GM12878 (cell line): Measurements from ENCODE around the gene HAGHL. TPM values are rescaled to one million over a fixed set of nuclear protein-coding genes. Genes with fewer than 3 reads are reported as not detected.
A peak's percentile ranks its signal among the peaks of the same experiment; 100 is the strongest.

ENCODE experiments used
- ATAC-seq: fragments of 200-7000 bp; cut with Tn5 transposase; 3 replicates; pipeline ENCODE4 v1.9.1; 2020; ENCODE audit warnings: mild to moderate bottlenecking, moderate library complexity
- BruUV-seq: library from RNA; stranded (reverse); fragments of 400-500 nt; replicated peaks from 2 replicates; lab custom pipeline; 2021; lab: Mats Ljungman, UMichigan
- CTCF ChIA-PET: fragments of 300-600 bp; sonication (Branson Sonifier 250); formaldehyde crosslinking; extraction: SDS; loops from one replicate; lab custom pipeline; 2021; ENCODE audit warnings: inconsistent platforms; lab: Yijun Ruan, JAX
- POLR2A ChIA-PET: fragments of 350-600 bp; formaldehyde crosslinking; extraction: SDS; loops from one replicate; lab custom pipeline; 2021; ENCODE audit warnings: inconsistent platforms; lab: Charles Lee
- RAD21 ChIA-PET: fragments of 300-600 bp; sonication (Branson Sonifier 250); formaldehyde crosslinking; loops from one replicate; lab custom pipeline; 2023; ENCODE audit warnings: antibody characterized with exemption; ENCODE audit not compliant: unreplicated experiment; lab: Charles Lee
- SMC1A ChIA-PET: fragments of 300-600 bp; sonication (Branson Sonifier 250); formaldehyde crosslinking; loops from one replicate; lab custom pipeline; 2023; ENCODE audit not compliant: unreplicated experiment, uncharacterized antibody; lab: Charles Lee
- DNase-seq: peaks from one replicate; pipeline ENCODE4 v3.0.0-alpha.2; 2011; ENCODE audit warnings: low read depth, low spot score
- FAIRE-seq: peaks from 3 replicates; lab custom pipeline; 2011; peaks lifted over from hg19 to GRCh38; lab: Jason Lieb, UNC
- H2AFZ ChIP-seq: 2 replicates; pipeline ENCODE4 v1.6.0; 2011; ENCODE audit warnings: low read depth, low read length, control low read depth; ENCODE audit not compliant: control insufficient read depth
- H3K27ac ChIP-seq: 2 replicates; pipeline ENCODE4 v1.5.1; 2011; ENCODE audit warnings: control low read depth; ENCODE audit not compliant: control insufficient read depth, insufficient read depth
- H3K27me3 ChIP-seq, 2 experiments: replicated peaks in 1 of 2; 2 replicates each; pipeline versions ENCODE4 v1.6.0 to v1.6.1; 2011; ENCODE audit warnings: low read length in 1 of 2; ENCODE audit not compliant: control insufficient read depth in 2 of 2, insufficient read depth in 2 of 2
- H3K36me3 ChIP-seq, 2 experiments: 2 replicates each; pipeline ENCODE4 v1.5.1; 2011; ENCODE audit warnings: low read length in 1 of 2; ENCODE audit not compliant: control insufficient read depth in 2 of 2, insufficient read depth in 2 of 2
- H3K4me1 ChIP-seq: 2 replicates; pipeline ENCODE4 v1.6.1; 2011; ENCODE audit warnings: mild to moderate bottlenecking, low read length, moderate library complexity, mixed read lengths; ENCODE audit not compliant: control insufficient read depth, insufficient read depth
- H3K4me2 ChIP-seq: 2 replicates; pipeline ENCODE4 v1.6.0; 2011; ENCODE audit warnings: control low read depth; ENCODE audit not compliant: control insufficient read depth, insufficient read depth
- H3K4me3 ChIP-seq: fragments of 200-600 bp; sonication (generic); 2 replicates; pipeline ENCODE4 v1.5.1; 2016
- H3K79me2 ChIP-seq: 2 replicates; pipeline ENCODE4 v1.6.0; 2011; ENCODE audit warnings: low read length; ENCODE audit not compliant: control insufficient read depth, insufficient read depth
- H3K9ac ChIP-seq: 2 replicates; pipeline ENCODE4 v1.8.0; 2011; ENCODE audit warnings: low read length, control low read depth, mixed read lengths; ENCODE audit not compliant: control insufficient read depth, insufficient read depth
- H3K9me3 ChIP-seq: replicated peaks from 3 replicates; pipeline ENCODE4 v1.5.1; 2011; ENCODE audit warnings: mild to moderate bottlenecking, low read length; ENCODE audit not compliant: control insufficient read depth, insufficient read depth
- H4K20me1 ChIP-seq: 2 replicates; pipeline ENCODE4 v1.6.0; 2011; ENCODE audit not compliant: control insufficient read depth, insufficient read depth
- CREM ChIP-seq: IDR thresholded peaks from 2 replicates; pipeline ENCODE4 v1.6.1; 2014; ENCODE audit warnings: antibody characterized with exemption, low read depth
- DPF2 ChIP-seq: fragments of 450-650 bp; IDR thresholded peaks from 2 replicates; pipeline ENCODE4 v1.6.1; 2017; ENCODE audit warnings: mild to moderate bottlenecking
- GABPA ChIP-seq: IDR thresholded peaks from 2 replicates; pipeline ENCODE4 v1.6.1; 2014; ENCODE audit warnings: antibody characterized with exemption, low read depth, mild to moderate bottlenecking, inconsistent platforms
- HCFC1 ChIP-seq: fragments of 150-350 bp; IDR thresholded peaks from 2 replicates; pipeline ENCODE4 v1.6.1; 2014; ENCODE audit warnings: low read length
- NKRF ChIP-seq: fragments of 450-650 bp; conservative IDR thresholded peaks from 2 replicates; pipeline ENCODE4 v1.6.1; 2017; ENCODE audit warnings: mild to moderate bottlenecking, moderate library complexity
- PML ChIP-seq: IDR thresholded peaks from 2 replicates; pipeline ENCODE4 v1.6.1; 2012; ENCODE audit warnings: low read length, inconsistent platforms
- RAD21 ChIP-seq: IDR thresholded peaks from 2 replicates; pipeline ENCODE4 v1.6.1; 2011; ENCODE audit warnings: mild to moderate bottlenecking, low read depth, low read length, moderate library complexity; ENCODE audit not compliant: insufficient read depth
- WGBS: methylation state at CpG from one replicate; pipeline ENCODE4 v1.1.6; 2016; ENCODE audit warnings: low lambda C conversion rate; ENCODE audit not compliant: insufficient replicate concordance, insufficient coverage; ENCODE audit errors: missing lambda C conversion rate; 5-methylcytosine and 5-hydroxymethylcytosine counted together
- in situ Hi-C: fragments of 300-500 bp; cut with MboI; formaldehyde crosslinking; loops from 9 replicates; pipeline ENCODE4 v1.14.3; 2018; ENCODE audit warnings: mixed read lengths
- intact Hi-C: fragments of 100-400 bp; cut with micrococcal nuclease; formaldehyde crosslinking; loops from one replicate; pipeline ENCODE4 v1.14.2; 2022; ENCODE audit not compliant: unreplicated experiment
- polyA plus RNA-seq, 11 experiments: library from polyadenylated mRNA; depleted of rRNA in 4 of 11; unstranded in 6 of 11; stranded (reverse) in 5 of 11; fragments of >200 nt; fragmentation: Nextera tagmentation in 4 of 11; fragmentation: Illumina TruSeq in 1 of 11; extraction: Ambion mirVana in 4 of 11; extraction: Trizol in 1 of 11; gene quantifications; 1 replicate in 1 of 11; 2 replicates in 10 of 11; pipeline versions ENCODE4 v1.2.1 to v1.2.3, GENCODE V29; 2011 to 2016; ENCODE audit warnings: inconsistent platforms in 2 of 11, missing spikeins in 2 of 11, low read depth in 1 of 11
- total RNA-seq, 4 experiments: library from RNA; depleted of rRNA in 3 of 4; stranded (reverse); fragments of >200 nt in 3 of 4; fragmentation: Illumina TruSeq in 1 of 4; extraction: Trizol in 1 of 4; gene quantifications; 2 replicates each; pipeline versions ENCODE4 v1.2.1 to v1.2.3, GENCODE V29; 2013 to 2021
- TF ChIP-seq, protein P1 (sequence below): IDR thresholded peaks from 2 replicates; pipeline ENCODE4 v1.6.1; 2012; ENCODE audit warnings: low read length, inconsistent platforms

Gene HAGHL
- total and polyA plus RNA-seq, 10 of the 15 experiments (the other 5 are each of a cell fraction or from before 2014, with no cell fraction given): 0.23 to 44.6 (median 16.4) TPM

DNA sequence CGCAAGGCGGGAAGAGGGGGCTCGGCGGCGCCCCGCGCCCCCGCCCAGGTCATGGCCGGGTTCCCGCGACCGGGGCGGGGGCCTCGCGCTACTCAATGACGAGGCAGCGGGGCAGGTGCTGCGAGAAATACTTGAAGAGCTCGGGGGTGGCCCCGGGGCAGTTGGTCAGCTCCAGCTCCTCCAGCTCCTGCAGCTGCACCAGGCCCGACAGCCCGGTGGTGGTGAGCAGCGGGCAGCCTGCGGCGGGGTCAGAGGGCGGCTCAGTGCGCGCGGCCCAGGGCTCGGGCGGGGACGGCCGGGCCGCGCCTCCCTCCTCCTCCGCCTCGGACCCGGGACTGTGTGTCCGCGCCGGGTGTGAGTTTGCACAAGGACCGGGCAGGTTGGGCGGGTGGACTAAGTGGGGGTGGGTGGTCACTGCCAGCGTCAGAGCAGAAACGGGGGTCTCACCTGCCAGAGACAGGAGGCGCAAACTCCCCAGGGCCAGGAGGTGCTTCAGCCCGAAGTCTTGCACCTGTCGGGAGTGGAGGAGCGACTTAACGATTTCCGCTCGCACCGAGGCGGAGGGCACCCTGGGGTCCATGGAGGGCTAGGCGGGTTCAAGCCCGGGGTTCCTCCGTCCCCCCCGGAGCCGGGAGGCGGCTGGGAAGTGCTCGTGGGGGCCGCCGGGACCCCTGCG, 32.6 kb upstream of the HAGHL start (continued):
- TF ChIP-seq DPF2: peak; percentile 59; the same call in 1 of the 2 replicates

- TF ChIP-seq PML (no peak), RAD21 (no peak), GABPA (no peak), CREM (no peak), NKRF (no peak), HCFC1 (no peak)
- TF ChIP-seq, protein P1, sequence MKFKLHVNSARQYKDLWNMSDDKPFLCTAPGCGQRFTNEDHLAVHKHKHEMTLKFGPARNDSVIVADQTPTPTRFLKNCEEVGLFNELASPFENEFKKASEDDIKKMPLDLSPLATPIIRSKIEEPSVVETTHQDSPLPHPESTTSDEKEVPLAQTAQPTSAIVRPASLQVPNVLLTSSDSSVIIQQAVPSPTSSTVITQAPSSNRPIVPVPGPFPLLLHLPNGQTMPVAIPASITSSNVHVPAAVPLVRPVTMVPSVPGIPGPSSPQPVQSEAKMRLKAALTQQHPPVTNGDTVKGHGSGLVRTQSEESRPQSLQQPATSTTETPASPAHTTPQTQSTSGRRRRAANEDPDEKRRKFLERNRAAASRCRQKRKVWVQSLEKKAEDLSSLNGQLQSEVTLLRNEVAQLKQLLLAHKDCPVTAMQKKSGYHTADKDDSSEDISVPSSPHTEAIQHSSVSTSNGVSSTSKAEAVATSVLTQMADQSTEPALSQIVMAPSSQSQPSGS: no peak
- Histone ChIP-seq H3K9ac (no peak overlapping the region), H3K27ac (no peak overlapping the region), H3K4me2 (peak overlapping the region; percentile 89), H3K79me2 (peaks cover 3% of the 10 kb centered on the region; the same call in 1 of the 2 replicates), H3K36me3 (no peaks in the 10 kb centered on the region), H3K4me3 (no peak overlapping the region; the same call in 1 of the 2 replicates), H2AFZ (peak overlapping the region; percentile 29; the same call in 1 of the 2 replicates), H3K27me3 (peaks cover 2 to 6% of the 10 kb centered on the region in 2 experiments; a peak in 3 of 4 replicates), H3K4me1 (peaks cover 7% of the 10 kb centered on the region), H3K9me3 (no peaks in the 10 kb centered on the region; the same call in 2 of the 3 replicates), H4K20me1 (no peaks in the 10 kb centered on the region)
- intact Hi-C loops (no loop called here), in situ Hi-C loops (no loop called here)
- ChIA-PET POLR2A (interaction anchor here (0.7 to 2.0 kb wide), 6 partner anchors 11 to 58 kb away, joined by 3 to 7 read pairs (median 4); partner anchors contain the start of genes ANTKMT, HAGHL, JMJD8 and METRN), SMC1A (no interaction called here), CTCF (interaction anchor here (0.6 to 1.6 kb wide), 4 partner anchors 15 to 105 kb away, joined by 3 to 5 read pairs (median 3); no protein-coding TSS in a partner anchor), RAD21 (interaction anchor here (0.9 kb wide), 1 partner anchor 25 kb away, joined by 3 read pairs; no protein-coding TSS in a partner anchor)
- FAIRE-seq (no peak), DNase-seq (no peak), ATAC-seq (no peak)
- BruUV-seq: no TSS peak
- WGBS: 21% methylated on average over 16 of the region's 37 CpGs
These were observed 32.0 kb upstream of the HAGHL start for GRCh38 chr16:694863-695354.
